GM18951 (cell line): ENCODE measurements around the gene NRN1.

ENCODE experiments used
- POLR2A ChIP-seq: IDR thresholded peaks from 4 replicates; pipeline ENCODE4 v1.6.1; 2011; ENCODE audit warnings: mild to moderate bottlenecking; ENCODE audit not compliant: insufficient read length, insufficient read depth; ENCODE audit errors: extremely low read depth
- in situ Hi-C: fragments of 300-500 bp; cut with MboI; formaldehyde crosslinking; loops from one replicate; pipeline ENCODE4 v1.12.0; 2022; ENCODE audit warnings: low sequenced_read_pairs, mixed read lengths, inconsistent platforms; ENCODE audit not compliant: unreplicated experiment

The NRN1 gene

DNA sequence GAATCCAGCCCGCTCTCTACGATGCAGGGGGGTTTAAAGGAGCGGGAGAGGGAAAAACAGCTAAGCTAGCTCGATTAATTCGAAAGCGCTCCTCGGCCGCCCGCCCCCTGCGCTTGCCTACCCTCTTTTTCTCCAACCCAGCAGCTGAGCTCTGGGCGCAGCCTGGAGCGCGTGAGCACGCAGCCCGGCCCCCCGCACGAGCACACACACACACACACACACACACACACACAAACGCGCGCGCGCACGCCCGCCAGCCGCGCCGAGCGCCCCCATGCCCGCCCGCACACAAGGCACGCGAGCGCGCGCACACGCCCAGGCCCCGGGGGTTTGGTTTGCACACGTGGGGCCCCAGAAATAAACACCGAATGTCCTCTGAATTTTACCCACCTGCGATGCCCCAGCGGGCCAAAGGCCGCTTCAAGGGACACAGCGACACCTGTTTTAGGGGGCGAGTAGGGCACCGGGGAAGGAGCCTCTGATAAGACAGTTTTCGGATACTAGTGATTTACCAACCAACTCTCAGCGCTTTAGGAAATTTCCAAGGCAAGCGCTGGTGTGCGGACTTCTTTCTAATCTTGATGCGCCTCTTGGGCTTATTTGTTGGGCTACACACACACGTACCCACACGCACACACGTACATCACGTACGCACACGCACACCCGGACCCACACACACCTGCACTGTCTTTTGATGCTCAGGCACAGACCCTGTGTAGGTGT lies 802 bp upstream of the NRN1 start:
- in situ Hi-C loops = no loop called here
- no peak for TF ChIP-seq POLR2A

DNA sequence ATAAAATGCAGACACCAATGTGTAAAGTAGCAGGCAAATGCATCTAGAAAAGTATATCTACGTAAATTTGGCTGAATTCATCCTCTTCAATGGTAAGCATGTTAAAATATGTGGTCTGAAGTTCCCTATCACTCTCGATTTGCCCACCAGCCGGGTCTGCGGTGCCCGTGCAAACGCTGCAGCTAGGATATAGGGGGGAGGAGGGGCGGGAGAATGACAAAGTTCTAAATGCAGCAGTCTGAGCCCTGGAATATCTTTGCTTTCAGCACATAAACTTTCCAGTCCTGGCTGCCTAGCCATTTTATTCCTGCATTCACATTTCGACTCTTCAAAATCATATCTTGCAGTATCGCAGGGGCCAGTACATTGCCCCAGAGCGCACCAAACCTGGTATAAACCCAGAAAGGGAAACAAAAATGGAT lies 708 bp downstream of the NRN1 start:
- no peak for TF ChIP-seq POLR2A
- in situ Hi-C loops = no loop called here

DNA sequence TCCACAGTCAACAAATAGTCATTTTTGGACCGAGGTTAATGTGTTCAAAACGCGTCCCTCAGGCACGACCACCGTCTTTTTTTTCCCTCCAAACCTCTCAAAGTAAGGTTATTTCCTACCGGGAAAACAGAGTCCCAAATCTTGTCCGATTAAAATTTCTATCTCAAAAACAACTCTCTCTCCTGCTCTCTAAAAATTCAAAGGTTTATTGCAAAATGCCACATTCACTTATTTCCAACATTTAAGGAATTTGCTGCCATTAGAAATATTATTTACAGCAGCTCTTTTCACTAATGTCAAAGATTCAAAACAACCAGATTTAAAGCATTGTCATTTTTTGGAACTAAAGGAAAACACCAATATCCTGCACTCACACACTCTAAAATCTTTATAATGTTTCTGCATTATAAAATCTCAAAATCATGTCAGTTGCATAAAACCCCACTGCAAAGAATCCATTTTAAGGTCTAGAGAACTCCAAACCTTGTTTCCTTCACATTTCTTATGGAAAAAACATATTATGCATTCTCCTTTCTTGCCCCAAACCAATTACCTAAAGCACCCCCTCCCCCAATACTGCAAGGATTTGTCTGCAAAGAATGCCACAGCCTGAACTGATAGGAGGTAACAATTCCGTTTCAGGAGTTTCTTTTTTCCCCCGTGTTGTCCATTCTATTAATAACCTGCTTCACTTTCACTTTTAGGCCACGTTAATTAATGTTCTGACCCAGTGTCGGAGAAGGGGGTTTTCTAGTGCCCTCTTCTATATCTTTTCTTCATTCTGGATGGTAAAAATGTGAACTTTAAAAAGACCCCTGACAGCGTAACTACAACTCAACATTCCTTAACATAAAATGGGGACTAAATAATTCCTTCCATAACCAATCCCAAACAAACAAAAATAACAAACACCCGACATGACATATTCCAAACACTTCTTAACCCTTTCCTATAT lies 1.4 kb downstream of the NRN1 start:
- TF ChIP-seq POLR2A = no peak
- in situ Hi-C loops = no loop called here

DNA sequence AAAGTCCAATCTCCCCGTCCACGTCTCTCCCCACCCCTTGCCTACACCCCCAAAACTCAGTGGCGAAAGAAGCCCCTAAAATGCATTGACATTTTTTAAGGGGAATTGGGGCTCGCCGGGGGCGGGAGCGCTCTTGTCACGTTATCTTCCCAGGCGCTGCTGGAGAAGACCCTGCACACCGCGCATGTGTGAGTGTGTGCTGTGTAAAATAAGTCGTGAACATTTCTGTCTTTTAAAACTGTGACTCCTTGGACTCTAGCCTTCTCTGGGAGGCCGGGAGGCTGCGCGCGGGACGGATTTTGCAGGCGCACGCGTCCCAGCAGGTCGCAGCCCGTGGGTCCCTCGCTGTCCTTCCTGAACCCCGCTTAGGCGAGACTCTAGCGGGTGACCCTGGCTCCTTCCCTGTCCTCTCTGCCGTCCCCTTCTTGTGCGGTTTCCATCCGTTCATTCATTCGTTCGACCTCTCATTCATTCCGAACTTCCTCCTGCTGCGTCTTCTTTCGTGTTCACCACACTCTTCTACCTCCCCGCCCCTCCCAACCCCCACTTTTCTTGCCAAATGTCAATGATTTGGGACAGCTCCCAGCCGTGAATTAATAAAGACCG lies 2.2 kb downstream of the NRN1 start:
- no peak for TF ChIP-seq POLR2A
- in situ Hi-C loops = no loop called here

DNA sequence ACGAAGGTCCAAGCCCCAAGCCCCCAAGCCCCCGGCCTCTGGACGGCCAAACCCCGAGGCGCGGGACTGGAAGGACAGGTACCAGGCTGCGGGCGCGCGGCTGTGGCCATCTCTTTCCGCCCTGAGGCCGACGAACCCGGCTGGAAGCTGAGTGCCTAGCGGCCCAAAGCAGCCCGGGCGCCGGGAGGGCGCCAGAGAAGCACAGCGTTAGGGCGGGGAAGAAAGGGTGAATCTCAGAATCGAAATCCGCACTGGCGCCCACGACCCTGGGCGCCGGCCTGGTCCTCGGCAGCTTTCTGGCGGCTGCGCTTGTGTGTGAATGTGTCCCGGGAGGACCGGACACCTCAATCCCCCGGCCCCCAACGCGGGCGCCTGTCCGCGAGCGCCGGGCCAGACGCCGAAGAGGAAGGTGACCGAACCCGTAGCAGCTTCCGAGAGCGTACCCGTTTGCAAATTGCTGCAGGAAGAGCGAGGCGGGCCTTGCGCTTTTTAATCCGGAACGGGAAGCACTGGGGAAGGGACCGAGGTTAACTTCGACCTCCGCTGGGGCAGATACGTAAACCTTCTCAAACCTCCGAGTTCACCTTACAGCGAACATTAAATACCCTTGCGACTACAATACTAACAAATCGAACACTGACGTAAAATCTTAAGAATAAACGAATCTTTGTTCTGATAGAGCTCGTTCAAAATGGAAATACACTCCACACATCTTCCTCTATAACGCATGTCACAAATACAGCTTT lies 2.9 kb downstream of the NRN1 start:
- in situ Hi-C loops = no loop called here
- TF ChIP-seq POLR2A = no peak

DNA sequence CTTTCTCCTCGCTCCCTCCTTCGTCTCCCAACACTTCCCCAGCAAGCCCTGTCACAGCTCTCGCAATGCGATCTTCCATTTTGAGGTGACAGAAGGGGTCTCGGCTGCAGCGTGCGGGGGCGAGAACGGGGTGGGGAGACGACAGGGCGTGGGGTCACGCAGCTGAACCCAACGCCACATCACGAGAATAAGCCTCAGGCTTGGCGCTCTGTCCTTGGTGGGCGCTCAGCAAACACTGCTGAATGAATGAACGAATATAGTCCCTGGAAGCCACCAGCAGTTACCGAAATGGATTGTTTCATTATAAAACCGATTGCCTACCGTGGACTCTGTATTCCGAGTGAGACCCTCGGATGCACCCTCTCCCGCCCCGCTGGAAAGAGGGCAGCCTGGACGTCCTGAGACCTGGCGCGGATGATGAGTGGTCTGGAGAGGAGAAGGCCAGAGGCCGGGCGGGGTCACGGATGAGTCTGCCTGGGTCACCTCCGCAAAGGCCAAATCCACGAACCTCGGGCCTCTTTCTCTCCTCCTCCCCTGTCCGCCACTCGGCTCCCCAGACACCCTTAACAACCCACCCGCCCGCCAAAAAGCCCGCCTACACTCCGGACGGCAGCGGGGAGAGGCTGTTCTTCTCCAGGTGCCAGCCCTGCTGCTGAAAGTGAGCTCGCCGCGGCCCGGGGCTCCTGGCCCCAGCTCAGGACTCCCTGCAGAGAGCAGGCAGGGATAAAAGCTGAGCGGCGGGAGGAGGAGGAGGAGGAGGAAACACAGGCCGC lies 3.7 kb downstream of the NRN1 start:
- no peak for TF ChIP-seq POLR2A
- in situ Hi-C loops = no loop called here

DNA sequence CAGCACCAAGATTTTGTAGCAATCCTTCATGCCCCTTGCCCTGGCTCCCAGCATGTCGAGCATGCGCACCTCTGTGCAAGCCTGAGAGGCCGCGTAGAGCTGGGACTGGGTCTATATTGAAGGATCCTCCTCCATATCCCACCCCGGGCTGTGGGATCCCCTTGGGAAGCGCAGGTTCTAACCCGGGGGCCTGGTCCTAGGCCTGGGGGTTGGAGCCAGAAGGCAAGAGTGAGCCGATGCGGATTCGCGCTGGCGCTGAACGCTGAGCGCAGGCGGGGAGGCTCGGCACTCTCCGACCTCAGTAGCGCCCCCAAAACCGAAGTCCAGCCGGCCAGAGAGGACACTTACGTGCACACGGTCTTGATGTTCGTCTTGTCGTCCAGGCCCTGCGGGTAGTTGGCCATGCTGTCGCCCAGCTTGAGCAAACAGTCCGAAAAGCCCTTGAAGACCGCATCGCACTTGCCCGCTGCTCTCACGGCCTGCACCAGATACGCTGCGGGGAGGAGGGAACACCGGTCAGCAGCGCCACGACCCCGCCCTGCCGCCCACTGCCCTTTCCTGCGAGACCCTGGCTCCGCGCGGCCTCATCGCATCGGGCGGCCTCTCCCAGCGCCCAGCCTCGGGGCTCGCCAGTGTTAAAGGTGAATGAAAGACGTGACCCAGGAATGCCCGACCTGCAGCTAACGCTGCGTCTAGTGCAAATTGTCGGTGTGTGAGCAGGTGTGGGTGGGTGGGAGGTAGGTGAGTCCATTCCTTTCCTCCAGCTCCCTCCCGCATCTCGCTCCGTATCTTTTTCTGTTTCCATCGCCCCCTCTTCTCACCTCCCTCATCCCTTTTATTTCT lies 4.5 kb downstream of the NRN1 start:
- no peak for TF ChIP-seq POLR2A
- in situ Hi-C loops = no loop called here

DNA sequence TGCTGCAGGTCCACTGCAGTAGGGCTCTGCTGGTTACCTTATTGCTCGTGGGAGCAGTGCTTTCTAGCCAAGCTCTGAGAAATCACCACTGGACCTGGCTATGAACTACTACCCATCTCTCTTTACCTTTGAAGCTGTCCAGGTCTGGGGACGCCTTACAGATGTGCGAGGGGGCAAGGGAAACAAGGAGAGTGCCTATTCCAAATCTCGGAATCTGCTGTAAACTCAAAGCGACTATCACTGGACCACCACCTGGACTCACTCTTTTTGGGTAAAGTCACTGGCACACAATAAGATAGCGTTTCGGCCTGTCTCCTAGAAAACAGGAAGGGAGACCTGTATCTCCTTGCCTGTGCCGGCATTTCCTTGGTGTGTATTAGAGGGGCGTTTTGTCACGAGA lies 5.3 kb downstream of the NRN1 start:
- no peak for TF ChIP-seq POLR2A
- in situ Hi-C loops = no loop called here

DNA sequence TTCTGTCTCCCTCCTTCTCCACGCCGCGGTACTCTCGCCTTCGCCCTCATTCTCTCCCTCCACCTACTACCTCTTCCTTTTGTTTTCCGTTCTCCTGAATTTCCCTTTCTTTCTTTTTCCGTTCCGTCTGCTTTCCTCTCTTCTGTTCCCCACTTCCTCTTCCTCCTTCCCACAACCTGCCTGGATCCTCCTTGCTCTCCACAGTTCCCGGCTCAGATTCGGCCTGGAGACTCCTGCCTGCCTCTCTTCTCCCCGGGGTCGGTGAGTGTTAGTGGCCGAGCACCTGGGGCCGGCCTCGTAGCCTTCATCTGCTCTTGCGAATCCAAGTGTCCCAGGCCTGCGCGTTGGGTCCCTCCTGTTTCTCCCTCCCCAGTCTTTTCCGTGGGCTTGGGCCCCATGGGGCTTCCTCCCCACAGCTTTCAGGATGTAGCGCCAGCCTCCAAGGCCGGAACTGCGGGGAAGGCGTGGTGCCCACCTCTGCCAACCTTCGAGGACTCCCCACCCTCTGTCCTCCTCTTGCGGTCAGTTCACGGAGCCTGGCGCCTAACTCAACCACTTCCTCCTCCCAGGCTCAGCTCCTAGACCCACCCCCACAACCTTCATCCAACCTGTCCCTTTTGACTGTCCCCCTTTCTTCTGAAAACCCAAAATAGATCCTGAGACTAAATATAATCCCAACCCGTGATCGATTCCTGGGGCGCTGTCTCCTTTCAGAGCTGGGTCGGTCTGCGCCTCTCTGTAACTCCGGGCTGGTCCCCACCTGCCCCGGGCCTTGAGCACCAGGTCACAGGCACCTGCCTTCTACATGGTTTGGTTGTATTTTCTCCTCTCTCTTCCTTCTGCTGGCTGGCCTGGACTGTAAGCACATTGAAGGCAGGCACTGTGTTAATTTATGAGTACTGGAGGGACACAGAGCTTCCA lies 6.8 kb downstream of the NRN1 start:
- no peak for TF ChIP-seq POLR2A

More for the DNA sequence above, 6.8 kb downstream of the NRN1 start:
- in situ Hi-C loops = no loop called here
